ENCODE measurements around the gene ERC1. TPM values are rescaled to one million over a fixed set of nuclear protein-coding genes. Genes with fewer than 3 reads are reported as not detected.

The ERC1 gene
- total and polyA plus RNA-seq, 2 donors (not counting 3 experiments of a cell fraction or from before 2014, with no cell fraction given): 11.7 to 66.1 TPM

- Histone ChIP-seq H3K27ac (ENCODE audit: insufficient read depth, low read depth, low read length) (no peak overlapping the region), H4K20me1 (replicated peaks; ENCODE audit: control insufficient read depth, extremely low read depth, insufficient read depth, low read length) (peaks cover 5% of the 10 kb centered on the region), H3K36me3 (ENCODE audit: control insufficient read depth in 2 of 2, extremely low read depth in 1 of 2, insufficient read depth in 2 of 2, low read length in 2 of 2) (no peaks in the 10 kb centered on the region), H3K9me3 (replicated peaks; ENCODE audit: control insufficient read depth, insufficient read depth, low read length) (no peaks in the 10 kb centered on the region), H3K9ac (replicated peaks; ENCODE audit: extremely low read depth, insufficient read depth, low read length) (no peak overlapping the region), H3K4me3 (replicated peaks in 1 of 3; ENCODE audit: insufficient read depth in 1 of 3, low read depth in 1 of 3, low read length in 3 of 3) (no peak overlapping the region), H3K27me3 (ENCODE audit: control insufficient read depth in 2 of 2, insufficient read depth in 2 of 2, low read length in 2 of 2) (peaks cover 19 to 30% of the 10 kb centered on the region in 2 experiments), H3K79me2 (ENCODE audit: control insufficient read depth, insufficient read depth, low read length) (no peaks in the 10 kb centered on the region), H2AFZ (ENCODE audit: low read depth, low read length) (no peak overlapping the region), H3K4me2 (ENCODE audit: insufficient read depth, low read length) (no peak overlapping the region), H3K4me1 (ENCODE audit: control insufficient read depth, extremely low read depth, insufficient read depth, low read length) (peaks cover 21% of the 10 kb centered on the region), H3K9me1 (replicated peaks; ENCODE audit: control insufficient read depth, extremely low read depth, insufficient read depth, low read length) (no peaks in the 10 kb centered on the region)
- dilution Hi-C loops (cut with MboI; ENCODE audit: extremely low pct_ligation_motif_present, low sequenced_read_pairs) (no loop called here), intact Hi-C loops (cut with micrococcal nuclease) (loop anchor here (5.0 kb wide), 1 partner anchor 353 kb away; no protein-coding TSS in a partner anchor)
- FAIRE-seq: no peak
- TF ChIP-seq EZH2 (IDR thresholded peaks at IDR 0.05; ENCODE audit: borderline replicate concordance, low read depth, low read length, severe bottlenecking): no peak
- no peak for TF ChIP-seq MAX (IDR thresholded peaks at IDR 0.05; ENCODE audit: insufficient read depth, insufficient read length)
- TF ChIP-seq GATA2 (IDR thresholded peaks at IDR 0.05; ENCODE audit: insufficient read depth, insufficient read length, low read depth, low read length): no peak
- TF ChIP-seq FOS (IDR thresholded peaks at IDR 0.05; ENCODE audit: borderline replicate concordance, insufficient read depth, low read length): no peak
- TF ChIP-seq POLR2AphosphoS5 (IDR thresholded peaks at IDR 0.05; ENCODE audit: insufficient read depth, low read depth, low read length): no peak
- TF ChIP-seq JUN (IDR thresholded peaks at IDR 0.05; ENCODE audit: borderline replicate concordance, insufficient read depth, insufficient read length, low read depth): no peak
- no peak for TF ChIP-seq CTCF (IDR thresholded peaks at IDR 0.05; ENCODE audit: extremely low read depth in 1 of 2, insufficient read depth in 1 of 2, low read depth in 1 of 2, low read length in 2 of 2)
- TF ChIP-seq POLR2A (IDR thresholded peaks at IDR 0.05; ENCODE audit: low read depth, low read length): no peak
- no peak for TF ChIP-seq MYC (IDR thresholded peaks at IDR 0.05; ENCODE audit: low read depth, low read length)
- no TSS peak for BruUV-seq (replicated peaks)
- ChIA-PET CTCF (interaction anchor here (0.6 to 3.0 kb wide), 2 partner anchors 113 to 352 kb away, joined by 3 to 14 read pairs; no protein-coding TSS in a partner anchor), POLR2A (interaction anchor here (0.6 kb wide), 2 partner anchors 22 to 414 kb away, joined by 3 read pairs; no protein-coding TSS in a partner anchor)
- DNase-seq (ENCODE audit: low read depth, low spot score): peak; percentile 9
These were observed 479.0 kb downstream of the ERC1 start for GRCh38 chr12:1470051-1470450.
